SHP77 (cell line): ENCODE measurements around the gene OR2T35.
A peak's percentile ranks its signal among the peaks of the same experiment; 100 is the strongest.
"Not testable (repeated sequence)": the region's sequence is repeated elsewhere in the genome, so short reads cannot be mapped to it uniquely, and the experiment has no call there.

Source experiments
- DNase-seq, 2 experiments: peaks; one replicate each; lab custom pipeline; 2025; lab: John Stamatoyannopoulos, UW

The OR2T35 gene

GRCh38 chr1:248645178-248645577 lies at the start of gene OR2T35:
TSS of gene OR2T35 (minus strand) at chr1:248645278. CDS start at chr1:248639258, 6,020 bp downstream.
- DNase-seq, result not testable (repeated sequence)

- DNase-seq, result no peak
Observed at GRCh38 chr1:248691567-248692155, 46.6 kb upstream of the OR2T35 start.

DNA sequence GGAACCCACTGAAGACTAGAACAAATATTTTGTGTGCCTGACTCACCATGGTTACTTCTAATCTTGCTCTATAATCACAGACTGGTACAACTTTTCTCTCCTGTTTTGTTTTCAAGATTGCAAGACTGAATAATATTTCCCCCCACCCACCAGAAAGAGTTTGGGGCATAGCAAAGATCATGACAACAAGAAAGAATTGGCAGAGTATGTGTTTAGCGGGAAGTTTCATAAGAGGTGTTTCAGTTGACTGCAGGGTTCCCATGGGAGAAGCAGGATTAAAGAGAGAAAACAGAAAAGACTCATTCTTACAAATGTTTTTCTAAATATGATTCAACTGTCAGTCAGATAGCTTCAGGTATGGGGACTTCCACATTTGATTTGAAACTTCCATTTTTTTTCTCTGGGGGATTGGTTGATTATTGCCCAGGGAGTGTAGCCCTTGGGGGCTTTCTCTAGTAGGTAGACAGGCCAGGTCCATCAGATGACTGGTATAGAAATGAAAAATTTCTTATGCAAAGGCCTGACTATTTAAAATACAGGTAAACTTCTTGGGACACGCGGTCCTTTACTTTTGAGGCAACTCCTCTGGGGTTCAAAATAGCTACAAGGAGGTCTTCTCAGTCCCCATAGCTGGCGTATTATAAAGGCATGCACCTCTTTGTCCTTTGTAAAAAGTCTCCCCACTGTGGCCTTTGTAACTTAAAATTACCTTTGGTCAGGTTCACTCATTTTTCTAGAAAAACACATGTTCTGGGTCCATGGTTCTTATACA lies 43.6 kb upstream of the OR2T35 start:
- DNase-seq, result no peak

GRCh38 chr1:248686815-248687214 lies 41.7 kb upstream of the OR2T35 start:
- peak in 1 of 2 experiments; percentile 1 for DNase-seq

DNA sequence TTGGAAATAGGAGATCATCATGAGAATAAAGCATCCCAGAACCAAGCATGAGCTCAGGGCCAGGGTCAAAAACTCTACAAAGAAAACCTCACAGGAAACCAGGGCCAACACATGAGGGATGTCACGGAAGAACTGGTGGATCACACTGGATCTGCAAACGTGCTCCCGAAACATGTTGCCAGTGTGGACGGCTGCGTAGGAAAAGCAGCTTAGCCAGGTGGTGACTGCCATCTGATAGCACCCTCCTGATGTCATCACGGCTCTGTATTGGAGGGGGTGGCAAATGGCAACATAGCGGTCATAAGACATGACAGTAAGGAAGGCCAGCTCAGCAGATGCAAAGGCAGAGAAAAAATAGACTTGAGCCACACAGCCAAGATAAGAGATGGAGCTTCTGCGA lies 36.6 kb upstream of the OR2T35 start:
- peak; percentile 14 to 48 for DNase-seq

GRCh38 chr1:248670003-248670402 lies 24.9 kb upstream of the OR2T35 start:
- no peak for DNase-seq

DNA sequence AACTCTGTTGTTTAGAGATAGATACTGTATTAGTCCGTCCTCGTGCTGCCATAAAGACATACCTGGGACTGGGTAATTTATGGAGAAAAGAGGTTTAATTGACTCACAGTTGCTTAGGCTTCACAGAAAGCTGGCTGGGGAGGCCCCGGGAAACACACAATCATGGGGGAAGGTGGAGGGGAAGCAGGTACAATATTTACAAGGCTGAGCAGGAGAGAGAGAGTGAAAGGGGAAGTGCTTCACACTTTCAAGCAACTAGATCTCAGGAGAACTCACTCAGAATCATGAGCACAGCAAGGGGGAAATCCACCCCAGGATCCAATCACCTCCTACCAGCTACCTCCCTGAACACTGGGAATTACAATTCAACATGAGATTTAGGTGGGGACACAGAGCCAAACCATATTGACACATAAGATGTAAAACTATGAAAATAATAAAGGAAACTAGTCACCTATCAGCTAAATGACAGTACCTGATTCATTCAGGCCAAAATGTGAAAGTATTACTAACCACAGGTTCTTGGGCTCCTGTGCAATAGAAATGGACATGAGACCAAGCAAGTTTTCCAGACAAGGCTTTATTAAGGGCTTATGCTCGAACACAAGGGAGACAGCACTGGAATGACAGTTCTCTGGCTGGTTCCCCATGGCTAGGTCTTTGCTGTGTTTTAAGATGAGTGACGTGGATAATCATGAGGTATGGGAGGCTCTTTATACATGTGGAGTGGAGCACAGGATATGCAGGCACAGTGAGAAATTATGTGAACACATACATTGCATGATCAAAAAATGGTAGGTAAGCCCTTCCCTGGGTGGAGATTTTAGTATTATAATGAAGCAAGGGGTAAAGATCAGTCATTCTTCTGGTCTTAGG lies 18.6 kb upstream of the OR2T35 start:
- DNase-seq, result not testable (repeated sequence)

- DNase-seq, result not testable (repeated sequence)
Observed at GRCh38 chr1:248656797-248657196, 11.7 kb upstream of the OR2T35 start.

GRCh38 chr1:248655354-248655753 lies 10.3 kb upstream of the OR2T35 start, which contains the start of gene OR2T27:
TSS of gene OR2T27 (minus strand) at chr1:248655528. CDS start at chr1:248650884, 4,644 bp downstream.
- DNase-seq, result not testable (repeated sequence)

DNA sequence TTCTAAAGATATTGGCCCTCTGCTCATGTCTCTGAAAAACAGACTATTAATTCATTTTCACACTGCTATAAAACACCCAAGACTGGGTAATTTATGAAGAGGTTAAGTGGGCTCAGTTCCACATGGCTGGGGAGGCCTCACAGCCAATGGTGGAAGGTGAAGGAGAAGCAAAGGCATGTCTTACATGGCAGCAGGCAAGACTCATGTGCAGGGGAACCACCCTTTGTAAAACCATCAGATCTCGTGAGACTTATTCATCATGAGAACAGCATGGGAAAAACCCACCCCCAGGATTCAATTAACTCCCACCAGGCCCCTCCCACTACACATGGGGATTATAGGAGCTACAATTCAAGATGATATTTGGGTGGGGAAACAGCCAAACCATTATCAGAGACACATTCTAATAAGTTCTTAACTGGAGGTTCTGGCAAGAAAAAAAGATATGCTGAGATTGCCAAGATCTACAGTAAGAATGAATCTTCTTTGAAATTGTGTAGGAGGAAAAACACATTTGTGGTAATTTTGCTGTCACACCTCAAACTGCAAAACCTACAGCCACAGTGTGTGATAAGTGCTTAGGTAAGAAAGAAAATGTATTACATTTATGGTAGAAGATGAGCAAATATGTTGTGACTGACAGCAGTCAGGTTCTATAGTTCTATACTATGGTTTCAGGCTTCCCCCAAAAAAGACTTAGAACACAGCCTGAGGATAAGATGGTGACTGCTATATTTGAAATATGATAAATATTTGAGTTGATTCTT lies 3.9 kb upstream of the OR2T35 start:
- DNase-seq, result not testable (repeated sequence)

DNA sequence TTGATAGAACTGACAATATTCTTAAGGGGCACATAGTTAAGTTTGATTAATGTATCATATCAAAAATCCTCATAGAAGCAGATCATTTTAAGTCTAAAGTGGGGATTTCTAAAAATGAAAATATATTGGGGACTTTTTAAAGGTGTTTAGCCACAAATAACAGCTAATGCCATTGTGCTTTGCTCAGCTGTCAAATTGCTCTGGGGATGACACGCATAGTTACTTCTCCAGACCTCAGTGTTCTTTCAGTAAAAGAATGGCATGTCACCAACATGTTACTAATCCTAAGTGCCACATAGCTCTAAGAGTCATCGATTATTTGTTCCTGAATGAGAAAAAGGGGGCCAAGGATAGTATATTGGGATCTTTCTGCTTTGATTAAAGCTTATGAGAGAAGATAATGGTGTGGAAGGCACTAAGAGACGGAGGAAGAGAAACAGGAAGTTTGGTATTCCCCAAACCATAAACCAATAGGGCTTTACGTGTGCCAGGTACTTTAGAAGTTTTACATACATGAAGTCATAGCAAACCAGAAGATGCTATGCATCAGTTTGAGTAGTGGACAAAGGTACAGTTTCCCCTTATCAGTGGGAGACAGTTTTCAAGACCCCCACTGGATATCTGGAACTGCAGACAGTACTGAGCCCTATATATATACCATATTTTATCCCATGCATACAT lies 2.0 kb downstream of the OR2T35 start:
- not testable (repeated sequence) for DNase-seq

- DNase-seq, result not testable (repeated sequence)
Observed at GRCh38 chr1:248641583-248641982, 3.5 kb downstream of the OR2T35 start.

GRCh38 chr1:248640906-248641305 lies 4.2 kb downstream of the OR2T35 start:
- not testable (repeated sequence) for DNase-seq

GRCh38 chr1:248639652-248640051 lies 5.4 kb downstream of the OR2T35 start:
- not testable (repeated sequence) for DNase-seq

DNA sequence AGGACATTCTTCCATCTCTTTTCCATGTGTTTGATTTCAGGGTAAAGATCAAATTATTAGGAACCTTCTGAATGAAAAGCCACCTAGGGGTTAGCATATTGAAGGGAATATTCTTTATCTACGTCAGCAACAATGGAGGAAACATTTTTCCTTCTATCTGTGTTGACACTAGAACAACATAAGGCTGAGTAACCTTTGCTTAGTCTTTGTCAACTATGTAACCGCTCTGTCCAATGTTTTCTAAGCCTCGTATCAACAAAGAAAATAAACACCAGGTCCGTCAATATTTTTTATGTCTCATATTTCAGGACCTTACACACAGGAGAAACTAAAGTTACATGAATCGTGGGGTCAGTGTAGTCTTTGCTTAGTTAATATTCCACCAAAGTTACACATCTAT lies 8.5 kb downstream of the OR2T35 start:
- not testable (repeated sequence) for DNase-seq

- DNase-seq, result not testable (repeated sequence)
Observed at GRCh38 chr1:248634991-248635390, 10.1 kb downstream of the OR2T35 start, which contains the start of gene OR2T11. TSS of gene OR2T11 (minus strand) at chr1:248635091. CDS start at chr1:248627128, 7,963 bp downstream.

- no peak for DNase-seq
Observed at GRCh38 chr1:248631354-248632008, 13.6 kb downstream of the OR2T35 start.

- no peak for DNase-seq
Observed at GRCh38 chr1:248630551-248630950, 14.5 kb downstream of the OR2T35 start.

GRCh38 chr1:248627971-248628844 lies 16.9 kb downstream of the OR2T35 start:
- DNase-seq, result no peak
